CD4-positive, alpha-beta T cell treated with Interleukin-17A for 1 hour (primary cell): ENCODE measurements around the gene TOMM34.

Source experiments
- DNase-seq: peaks from one replicate; pipeline ENCODE4 v3.0.0-alpha.2; 2020

The TOMM34 gene

GRCh38 chr20:44962483-44962882, 2.3 kb upstream of the TOMM34 start:
- DNase-seq, result no peak

DNA sequence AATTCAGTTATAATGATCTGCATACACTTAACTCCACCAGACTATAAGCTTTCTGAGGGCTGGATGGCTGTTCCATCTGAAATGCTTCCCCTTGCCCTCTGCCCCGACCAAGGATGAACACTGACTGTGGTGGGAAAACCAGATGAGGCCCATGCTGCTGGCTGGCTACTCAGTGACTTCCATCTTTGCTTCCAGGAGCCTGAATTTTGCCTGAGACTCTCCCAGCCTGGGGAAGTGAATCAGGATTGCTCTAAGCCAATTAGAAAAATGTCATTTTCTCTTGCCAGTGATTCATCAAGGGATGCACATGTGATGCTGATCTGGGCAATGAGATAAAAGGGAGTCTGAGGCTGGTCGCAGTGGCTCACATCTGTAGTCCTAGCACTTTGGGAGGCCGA, 1.7 kb upstream of the TOMM34 start:
- no peak for DNase-seq

- DNase-seq, result no peak
Observed at GRCh38 chr20:44961011-44961869, 1.0 kb upstream of the TOMM34 start.

DNA sequence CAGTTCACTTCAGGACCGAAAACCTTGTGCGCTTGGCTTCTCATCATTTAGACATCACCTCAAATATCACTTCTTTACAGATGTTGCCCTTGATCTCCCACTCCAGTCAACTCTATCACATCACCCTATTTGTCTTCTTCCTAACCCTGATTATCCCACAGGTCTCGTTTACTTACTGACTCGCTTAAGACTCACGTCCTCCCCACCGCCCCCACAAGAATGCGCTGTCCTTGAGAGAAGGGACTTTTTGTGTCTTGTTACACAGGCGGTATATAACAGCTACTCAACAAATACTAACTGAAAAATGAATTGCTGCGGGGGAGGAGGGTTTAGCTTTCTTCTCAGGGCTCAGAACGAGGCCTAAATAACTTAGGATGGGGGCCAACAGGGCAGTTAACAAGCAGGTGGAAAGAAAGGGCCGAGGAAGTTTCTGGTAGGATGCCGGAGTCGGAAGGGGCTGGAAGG, 527 bp downstream of the TOMM34 start:
- DNase-seq, result peak; percentile 64

GRCh38 chr20:44959082-44959637, 1.0 kb downstream of the TOMM34 start:
- no peak for DNase-seq

DNA sequence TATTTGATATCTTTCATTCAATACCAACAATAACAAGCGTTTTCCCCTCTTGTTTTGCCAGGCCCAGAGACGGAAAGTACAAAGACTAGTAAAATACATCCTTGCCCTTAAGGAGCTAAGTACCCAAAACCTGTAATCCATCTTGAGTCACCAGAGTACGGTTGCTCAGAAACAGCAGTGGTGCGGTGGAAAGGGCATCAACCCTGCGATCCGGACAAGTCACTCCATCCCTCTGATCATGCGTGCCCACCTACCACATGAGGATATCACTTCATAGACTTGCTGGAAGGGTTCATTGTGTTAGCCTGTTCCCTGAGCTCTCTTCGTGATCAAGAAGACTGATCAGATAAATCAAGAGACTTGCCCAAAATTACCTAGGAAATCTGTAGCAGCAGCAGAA, 1.9 kb downstream of the TOMM34 start:
- DNase-seq, result no peak

- DNase-seq, result no peak
Observed at GRCh38 chr20:44956410-44956809, 3.8 kb downstream of the TOMM34 start.

DNA sequence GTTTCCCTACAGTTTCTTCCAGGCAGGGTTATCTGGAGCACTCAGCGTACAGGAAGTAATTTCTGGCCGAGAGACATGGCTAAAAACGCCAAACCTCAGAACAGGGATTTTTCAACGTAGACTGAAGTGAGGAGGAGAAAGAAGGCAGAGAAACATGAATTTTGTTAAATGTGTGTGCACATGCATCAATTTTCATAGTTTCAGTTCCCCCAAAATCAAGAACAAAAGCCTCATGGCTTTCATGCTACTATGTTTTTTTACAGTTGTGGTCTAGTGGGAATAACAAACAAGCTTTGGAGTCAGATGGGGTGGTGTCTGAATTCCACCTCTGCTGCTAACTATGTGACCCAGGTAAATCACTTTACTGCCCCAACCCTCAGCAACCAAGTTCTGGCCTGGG, 4.9 kb downstream of the TOMM34 start:
- no peak for DNase-seq

- no peak for DNase-seq
Observed at GRCh38 chr20:44954211-44954610, 6.0 kb downstream of the TOMM34 start.

- no peak for DNase-seq
Observed at GRCh38 chr20:44952731-44953130, 7.5 kb downstream of the TOMM34 start.

DNA sequence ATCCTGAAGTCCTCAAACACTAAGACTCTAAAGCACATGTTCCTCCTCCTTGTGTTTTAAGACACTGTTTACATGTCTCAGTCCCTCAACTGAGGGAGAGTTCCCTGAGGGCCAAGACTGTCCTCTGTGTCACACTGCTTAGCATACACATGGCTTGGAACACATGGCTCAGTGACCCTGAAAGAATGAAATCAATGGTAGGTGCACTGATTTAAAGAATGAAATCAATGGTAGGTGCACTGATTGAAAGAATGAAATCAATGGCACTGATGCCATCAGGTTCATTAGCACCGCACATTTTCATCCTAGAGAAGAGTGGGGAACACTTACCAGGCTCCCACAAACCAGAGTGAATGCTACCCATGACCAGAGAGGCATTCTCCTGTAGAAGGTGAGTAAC, 9.8 kb downstream of the TOMM34 start:
- no peak for DNase-seq

GRCh38 chr20:44948513-44948912, 11.7 kb downstream of the TOMM34 start:
- DNase-seq, result no peak

- no peak for DNase-seq
Observed at GRCh38 chr20:44948107-44948506, 12.1 kb downstream of the TOMM34 start.

GRCh38 chr20:44946271-44946852, 13.8 kb downstream of the TOMM34 start:
- DNase-seq, result no peak

DNA sequence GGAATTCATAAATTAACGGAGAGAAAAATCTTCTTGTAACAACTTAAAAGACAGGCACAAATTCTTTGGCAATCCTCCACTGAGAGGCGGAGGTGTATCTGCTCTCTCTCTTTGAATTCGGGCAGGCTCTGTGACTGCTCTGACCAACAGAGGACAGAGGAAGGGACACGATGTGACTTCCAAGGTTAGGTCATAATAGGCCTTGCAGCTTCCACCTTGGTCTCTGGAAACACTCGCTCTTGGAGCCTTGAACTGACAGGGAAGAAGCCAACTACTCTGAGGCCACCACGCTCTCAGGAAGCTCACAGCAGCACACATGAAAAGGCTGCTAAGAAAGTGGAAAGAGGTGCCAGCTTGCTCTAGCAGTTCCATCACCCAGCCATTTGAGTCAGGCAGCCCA, 14.9 kb downstream of the TOMM34 start:
- no peak for DNase-seq

DNA sequence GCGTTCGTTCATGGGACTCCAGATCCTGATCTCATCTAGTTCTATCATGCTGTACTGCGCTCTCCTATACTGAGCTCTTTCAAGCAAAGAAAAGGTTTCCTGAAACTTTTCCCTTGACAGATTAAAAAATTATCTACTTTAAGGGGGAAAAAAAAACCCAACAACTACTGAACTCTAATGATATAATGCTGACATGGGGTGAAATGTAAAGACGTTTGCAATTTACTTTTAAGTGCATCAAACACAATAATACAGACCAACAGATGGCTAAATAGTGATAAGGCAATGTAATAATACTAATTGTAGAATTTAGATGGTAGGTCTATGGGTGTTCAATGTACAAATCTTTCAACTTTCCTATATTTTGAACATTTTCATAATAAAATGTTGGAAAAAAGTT, 16.4 kb downstream of the TOMM34 start:
- no peak for DNase-seq

DNA sequence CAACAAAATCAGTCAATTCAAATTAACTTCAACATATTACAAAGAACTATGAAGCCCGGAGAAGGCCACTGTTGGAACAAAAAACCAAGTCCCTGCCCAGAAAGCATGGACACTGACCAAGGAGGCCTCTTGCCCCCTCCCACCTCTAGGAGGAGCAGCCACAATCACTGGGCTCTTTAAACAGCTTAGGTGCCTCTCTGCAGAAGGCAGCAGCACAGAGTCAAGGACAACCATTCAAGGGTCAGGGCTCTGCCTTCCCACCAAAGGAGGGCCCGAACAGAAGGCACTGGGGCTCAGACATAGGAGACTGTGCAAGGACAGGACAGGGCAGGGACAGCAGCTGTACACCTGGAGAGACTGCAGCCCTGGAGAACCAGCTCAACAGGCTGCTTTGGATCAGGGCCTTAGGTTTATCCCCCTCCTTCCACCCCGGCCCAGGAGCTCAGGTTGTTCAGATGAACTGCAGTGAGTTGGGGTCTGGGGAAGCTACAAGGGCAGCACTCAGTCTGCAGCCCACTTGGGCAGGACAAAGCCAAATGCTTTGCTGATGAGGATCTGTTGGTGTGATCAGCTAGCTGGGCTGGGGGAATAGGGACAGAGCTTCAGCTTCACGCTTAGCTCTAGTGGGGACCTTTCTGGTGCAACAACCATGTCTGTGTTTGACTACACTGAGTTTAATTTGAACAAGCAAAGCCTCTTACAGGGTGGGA, 17.8 kb downstream of the TOMM34 start:
- no peak for DNase-seq

DNA sequence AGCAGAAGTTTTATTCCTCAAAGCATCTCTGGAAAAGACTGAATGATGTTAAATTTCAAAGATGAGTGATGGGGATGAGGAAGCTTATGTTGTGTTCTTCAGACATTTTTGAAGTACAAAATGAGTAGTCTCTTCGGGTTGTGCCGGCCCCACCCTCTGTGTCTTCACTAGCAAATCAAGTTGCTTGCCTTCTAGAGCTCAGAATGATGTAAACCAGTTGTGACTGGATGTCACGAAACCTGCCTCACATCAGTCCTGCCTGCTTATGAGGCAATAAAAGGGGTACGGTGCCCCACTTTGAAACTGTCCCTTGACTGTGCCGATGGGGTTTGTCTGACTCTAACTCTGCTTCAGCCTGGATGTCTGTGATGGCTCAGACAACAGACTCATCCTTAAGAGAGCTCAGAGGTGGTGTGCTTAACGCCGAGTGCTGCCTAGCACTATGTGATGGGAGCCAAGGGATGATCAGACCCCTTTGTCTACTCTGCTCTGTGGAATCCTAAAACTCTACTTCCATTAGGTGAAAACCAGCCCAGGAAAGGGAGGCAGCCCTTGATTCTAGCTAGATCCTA, 19.0 kb downstream of the TOMM34 start:
- no peak for DNase-seq

- no peak for DNase-seq
Observed at GRCh38 chr20:44938637-44939036, 21.6 kb downstream of the TOMM34 start.

- DNase-seq, result no peak
Observed at GRCh38 chr20:44936510-44936909, 23.7 kb downstream of the TOMM34 start.

DNA sequence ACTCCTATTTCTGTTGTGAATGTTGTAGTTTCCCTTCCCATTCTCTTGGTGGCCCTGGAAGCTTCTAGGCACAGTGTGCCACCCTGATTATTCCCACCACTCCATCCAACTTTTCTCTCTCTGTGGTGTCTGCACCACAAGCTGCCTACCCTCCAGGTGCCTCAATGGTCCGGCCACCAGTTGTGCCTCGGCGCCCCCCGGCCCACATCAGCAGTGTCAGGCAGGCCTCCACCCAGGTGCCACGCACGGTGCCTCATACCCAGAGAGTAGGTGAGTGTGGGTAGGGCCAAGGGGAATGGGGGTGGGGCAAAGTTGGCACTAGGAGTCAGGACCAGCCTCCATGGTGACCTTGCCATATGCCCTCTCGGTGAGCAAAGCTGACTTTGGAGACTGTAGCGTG, 27.3 kb downstream of the TOMM34 start:
- no peak for DNase-seq

- DNase-seq, result no peak
Observed at GRCh38 chr20:44931911-44932310, 28.3 kb downstream of the TOMM34 start.

- no peak for DNase-seq
Observed at GRCh38 chr20:44930517-44931168, 29.6 kb downstream of the TOMM34 start.
